GM21447 (cell line): Measurements from ENCODE around the gene SPSB2.

Experiments used
- ATAC-seq: cut with Tn5 transposase; IDR thresholded peaks from one replicate; pipeline ENCODE4 v1.9.1; 2021; ENCODE audit not compliant: unreplicated experiment

Gene SPSB2

GRCh38 chr12:6833189-6833890 is 39.8 kb downstream of the SPSB2 start:
- ATAC-seq, result no peak

- ATAC-seq, result no peak
Measured at GRCh38 chr12:6832125-6832524, 41.0 kb downstream of the SPSB2 start.

GRCh38 chr12:6831450-6831995 is 41.6 kb downstream of the SPSB2 start:
- ATAC-seq, result no peak

- ATAC-seq, result no peak
Measured at GRCh38 chr12:6830999-6831398, 42.1 kb downstream of the SPSB2 start.

- ATAC-seq, result no peak
Measured at GRCh38 chr12:6830286-6830890, 42.7 kb downstream of the SPSB2 start.

GRCh38 chr12:6829536-6830220 is 43.4 kb downstream of the SPSB2 start:
- no peak for ATAC-seq

GRCh38 chr12:6828781-6829535 is 44.1 kb downstream of the SPSB2 start:
- ATAC-seq, result no peak

- no peak for ATAC-seq
Measured at GRCh38 chr12:6827982-6828780, 44.9 kb downstream of the SPSB2 start, which contains the start of gene P3H3. TSS of gene P3H3 (plus strand) at chr12:6828407. CDS start at chr12:6828441, 34 bp downstream.

GRCh38 chr12:6827437-6827911 is 45.6 kb downstream of the SPSB2 start:
- no peak for ATAC-seq

- no peak for ATAC-seq
Measured at GRCh38 chr12:6826734-6827436, 46.2 kb downstream of the SPSB2 start.

- ATAC-seq, result no peak
Measured at GRCh38 chr12:6826125-6826733, 46.9 kb downstream of the SPSB2 start.

GRCh38 chr12:6825398-6826124 is 47.5 kb downstream of the SPSB2 start:
- no peak for ATAC-seq

- no peak for ATAC-seq
Measured at GRCh38 chr12:6824901-6825381, 48.2 kb downstream of the SPSB2 start.

- no peak for ATAC-seq
Measured at GRCh38 chr12:6824085-6824775, 48.9 kb downstream of the SPSB2 start.

GRCh38 chr12:6823182-6824084 is 49.7 kb downstream of the SPSB2 start:
- ATAC-seq, result no peak

GRCh38 chr12:6822426-6823135 is 50.5 kb downstream of the SPSB2 start:
- no peak for ATAC-seq
